Measurements from ENCODE around the gene AVPR2. TPM values are rescaled to one million over a fixed set of nuclear protein-coding genes. Genes with fewer than 3 reads are reported as not detected.

The AVPR2 gene
- total RNA-seq, 1 experiment from 2014 or later: not detected

DNA sequence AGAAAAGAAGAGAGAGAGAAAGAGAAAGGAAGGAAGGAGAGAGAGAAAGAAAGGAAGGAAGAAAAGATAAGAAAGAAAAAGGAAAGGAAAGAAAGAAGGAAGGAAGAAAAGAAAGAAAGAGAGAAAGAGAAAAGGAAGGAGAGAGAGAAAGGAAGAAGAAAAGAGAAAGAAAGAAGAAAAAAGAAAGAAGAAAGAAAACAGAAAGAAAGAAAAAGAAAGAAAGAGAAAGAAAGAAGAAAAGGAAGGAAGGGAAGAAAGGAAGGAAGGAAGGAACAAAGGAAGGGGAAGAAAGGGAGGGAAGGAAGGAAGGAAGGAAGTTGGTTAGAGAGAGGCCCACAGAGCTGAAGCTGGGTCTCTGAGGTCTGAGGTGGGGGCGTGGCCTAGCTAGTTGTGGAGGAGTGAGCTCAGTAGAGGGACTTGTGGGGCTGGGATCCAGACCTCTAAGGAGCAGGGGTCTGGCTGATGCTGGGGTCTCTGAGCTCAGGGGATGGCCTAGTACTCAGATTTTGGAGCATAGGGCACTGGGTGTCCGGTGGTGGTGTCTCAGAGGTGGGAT is 47.0 kb upstream of the AVPR2 start:
- H4K20me1 ChIP-seq (ENCODE audit: low read length): no peaks in the 10 kb centered on the region
- no peaks in the 10 kb centered on the region for H3K9me3 ChIP-seq (ENCODE audit: low read length)
- CTCF ChIA-PET: no interaction called here
- POLR2A ChIA-PET (ENCODE audit: unreplicated experiment): no interaction called here
- no peaks in the 10 kb centered on the region for H3K36me3 ChIP-seq (ENCODE audit: low read depth, low read length)
- H3K27me3 ChIP-seq (ENCODE audit: low read length): peaks cover 31% of the 10 kb centered on the region; the same call in 1 of the 2 replicates
- intact Hi-C loops (cut with micrococcal nuclease): no loop called here
- DNase-seq (no peak), ATAC-seq (no peak)
- no peak overlapping the region for H3K4me2 ChIP-seq (ENCODE audit: low read length)
- H3K27ac ChIP-seq (ENCODE audit: low read length): no peak overlapping the region
- H3K4me3 ChIP-seq (ENCODE audit: low read length): no peak overlapping the region
- H3K9me2 ChIP-seq (replicated peaks; ENCODE audit: low read length): no peaks in the 10 kb centered on the region
- H3F3A ChIP-seq (ENCODE audit: low read length, unreplicated experiment): no peaks in the 10 kb centered on the region
- no TSS peak for BruUV-seq (replicated peaks)
- H3K79me2 ChIP-seq (ENCODE audit: low read length): no peaks in the 10 kb centered on the region
- H2AFZ ChIP-seq (ENCODE audit: low read length): no peak overlapping the region
- TF ChIP-seq EZH2 (IDR thresholded peaks at IDR 0.05; ENCODE audit: low read length, unreplicated experiment) (no peak), EZH2phosphoT487 (IDR thresholded peaks at IDR 0.05; ENCODE audit: borderline replicate concordance, low read length) (no peak), CTCF (conservative IDR thresholded peaks at IDR 0.05; ENCODE audit: low read depth, low read length) (no peak)
- H3K4me1 ChIP-seq (ENCODE audit: insufficient read depth, low read length): no peaks in the 10 kb centered on the region
- no peak overlapping the region for H3K9ac ChIP-seq (ENCODE audit: low read length)

DNA sequence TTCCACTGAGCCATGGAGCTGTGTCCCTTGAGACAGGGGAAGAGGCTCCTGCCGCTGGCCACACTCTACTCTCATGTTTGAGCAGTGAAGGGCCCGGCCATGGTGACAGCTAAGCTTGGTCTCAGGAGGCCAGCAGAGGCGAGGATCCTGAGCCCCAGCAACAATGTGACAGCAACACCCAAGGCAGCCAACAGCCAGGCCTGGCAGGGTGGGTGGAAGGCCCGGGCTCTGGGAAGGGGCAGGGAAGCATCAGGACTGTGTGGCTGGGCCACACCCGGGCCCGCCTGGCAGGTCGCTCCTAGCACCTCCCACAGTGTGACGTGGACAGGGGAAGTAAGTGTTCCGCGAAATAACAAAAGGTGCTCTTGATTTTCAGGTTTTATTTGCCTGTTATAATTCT is 43.3 kb upstream of the AVPR2 start:
- Histone ChIP-seq H3K9ac (ENCODE audit: low read length) (no peak overlapping the region), H3K27ac (ENCODE audit: low read length) (no peak overlapping the region), H3K4me2 (ENCODE audit: low read length) (no peak overlapping the region), H3K36me3 (ENCODE audit: low read depth, low read length) (no peaks in the 10 kb centered on the region), H3F3A (ENCODE audit: low read length, unreplicated experiment) (no peaks in the 10 kb centered on the region), H4K20me1 (ENCODE audit: low read length) (no peaks in the 10 kb centered on the region), H3K79me2 (ENCODE audit: low read length) (no peaks in the 10 kb centered on the region), H3K9me2 (replicated peaks; ENCODE audit: low read length) (no peaks in the 10 kb centered on the region), H3K4me3 (ENCODE audit: low read length) (no peak overlapping the region), H3K4me1 (ENCODE audit: insufficient read depth, low read length) (no peaks in the 10 kb centered on the region), H2AFZ (ENCODE audit: low read length) (no peak overlapping the region), H3K27me3 (ENCODE audit: low read length) (peaks cover 24% of the 10 kb centered on the region; the same call in 1 of the 2 replicates), H3K9me3 (ENCODE audit: low read length) (no peaks in the 10 kb centered on the region)
- ChIA-PET CTCF (no interaction called here), POLR2A (ENCODE audit: unreplicated experiment) (no interaction called here)
- DNase-seq (no peak), ATAC-seq (no peak)
- BruUV-seq (replicated peaks): no TSS peak
- no peak for TF ChIP-seq CTCF (conservative IDR thresholded peaks at IDR 0.05; ENCODE audit: low read depth, low read length)
- no peak for TF ChIP-seq EZH2 (IDR thresholded peaks at IDR 0.05; ENCODE audit: low read length, unreplicated experiment)
- TF ChIP-seq EZH2phosphoT487 (IDR thresholded peaks at IDR 0.05; ENCODE audit: borderline replicate concordance, low read length): no peak
- intact Hi-C loops (cut with micrococcal nuclease): no loop called here

DNA sequence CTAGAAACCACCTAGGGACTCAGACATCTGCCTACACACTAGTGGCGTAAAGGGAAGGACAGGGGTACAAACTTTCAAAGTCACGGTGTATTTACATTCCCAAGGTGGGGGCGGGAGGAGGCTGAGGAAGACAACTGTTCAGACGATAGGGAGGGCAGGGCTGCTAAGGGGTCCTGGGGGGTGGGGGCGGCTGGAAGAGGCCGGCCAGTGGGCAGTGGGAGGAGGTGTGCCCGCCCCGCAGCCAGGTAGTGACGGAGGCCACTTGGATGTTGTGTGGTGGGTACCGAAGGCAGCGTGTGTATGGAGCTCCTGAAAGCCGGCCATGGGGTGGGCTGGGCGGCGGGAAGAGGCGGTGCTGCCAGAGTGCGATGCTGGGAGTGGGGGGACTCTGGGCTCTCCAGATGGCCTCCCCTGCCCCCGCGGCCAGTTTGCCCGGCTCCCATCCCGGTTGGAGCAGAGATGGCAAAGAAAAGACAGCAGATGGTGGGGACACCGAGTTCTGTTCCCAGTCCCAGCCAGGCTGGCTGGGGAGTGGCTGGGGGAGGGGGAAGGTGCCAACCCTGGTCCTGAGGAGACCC is 42.7 kb upstream of the AVPR2 start:
- intact Hi-C loops (cut with micrococcal nuclease): no loop called here
- H3K4me3 ChIP-seq (ENCODE audit: low read length): no peak overlapping the region
- no peak for ATAC-seq
- no peaks in the 10 kb centered on the region for H3K9me2 ChIP-seq (replicated peaks; ENCODE audit: low read length)
- CTCF ChIA-PET: no interaction called here
- H3K79me2 ChIP-seq (ENCODE audit: low read length): no peaks in the 10 kb centered on the region
- H3K27me3 ChIP-seq (ENCODE audit: low read length): peaks cover 23% of the 10 kb centered on the region; the same call in 1 of the 2 replicates
- BruUV-seq (replicated peaks): no TSS peak
- H3K9ac ChIP-seq (ENCODE audit: low read length): no peak overlapping the region
- TF ChIP-seq EZH2 (IDR thresholded peaks at IDR 0.05; ENCODE audit: low read length, unreplicated experiment): no peak
- no peak for TF ChIP-seq EZH2phosphoT487 (IDR thresholded peaks at IDR 0.05; ENCODE audit: borderline replicate concordance, low read length)
- no peak for TF ChIP-seq CTCF (conservative IDR thresholded peaks at IDR 0.05; ENCODE audit: low read depth, low read length)
- H4K20me1 ChIP-seq (ENCODE audit: low read length): no peaks in the 10 kb centered on the region
- POLR2A ChIA-PET (ENCODE audit: unreplicated experiment): no interaction called here
- no peak for DNase-seq
- no peak overlapping the region for H2AFZ ChIP-seq (ENCODE audit: low read length)
- H3F3A ChIP-seq (ENCODE audit: low read length, unreplicated experiment): no peaks in the 10 kb centered on the region
- H3K36me3 ChIP-seq (ENCODE audit: low read depth, low read length): no peaks in the 10 kb centered on the region
- no peak overlapping the region for H3K4me2 ChIP-seq (ENCODE audit: low read length)
- no peaks in the 10 kb centered on the region for H3K9me3 ChIP-seq (ENCODE audit: low read length)
- no peak overlapping the region for H3K27ac ChIP-seq (ENCODE audit: low read length)
- no peaks in the 10 kb centered on the region for H3K4me1 ChIP-seq (ENCODE audit: insufficient read depth, low read length)
